ENCODE data around the gene LSM14B. TPM values are rescaled to one million over a fixed set of nuclear protein-coding genes. Genes with fewer than 3 reads are reported as not detected.
"Not testable (repeated sequence)": the region's sequence is repeated elsewhere in the genome, so short reads cannot be mapped to it uniquely, and the experiment has no call there.

Gene LSM14B
- total and polyA plus RNA-seq, 7 donors = 26.4 to 67.0 (median 54.2) TPM

DNA sequence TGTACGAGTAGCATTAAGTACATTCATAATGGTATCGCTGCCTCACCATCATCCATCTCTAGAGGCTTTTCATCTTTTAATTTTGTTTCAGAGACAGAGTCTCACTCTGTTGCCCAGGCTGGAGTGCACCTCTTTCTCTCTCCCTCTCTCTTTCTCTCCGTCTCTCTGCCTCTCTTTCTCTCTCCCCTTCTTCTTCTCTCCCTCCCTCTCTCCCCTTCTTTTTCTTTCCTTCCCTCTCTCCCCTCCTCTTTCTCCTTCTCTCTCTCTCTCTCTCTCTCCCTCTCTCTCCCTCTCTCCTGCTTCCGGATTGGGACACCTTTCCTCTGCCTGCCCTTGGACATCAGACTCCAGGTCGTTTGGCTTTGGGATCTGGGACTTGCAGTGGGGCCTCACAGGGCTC lies 39.0 kb upstream of the LSM14B start:
- no peak for ATAC-seq
- 52 to 71% (median 60%) methylated on average over 5 of the region's 5 CpGs for whole genome bisulfite sequencing, 3 donors
- no peaks in the 10 kb centered on the region for H3K9me3 ChIP-seq
- no peaks in the 10 kb centered on the region for H3K4me1 ChIP-seq
- H3K27ac ChIP-seq = no peak overlapping the region
- H3K36me3 ChIP-seq (ENCODE audit: insufficient read depth in 1 of 2, low read depth in 1 of 2) = no peaks in the 10 kb centered on the region
- no peak for DNase-seq
- intact Hi-C loops (cut with DNase I) = loop anchor here in 1 of 2 donors (5.0 kb wide), 1 partner anchor 34 kb away; no protein-coding TSS in a partner anchor
- no peak overlapping the region for H3K4me3 ChIP-seq
- TF ChIP-seq, protein P1, sequence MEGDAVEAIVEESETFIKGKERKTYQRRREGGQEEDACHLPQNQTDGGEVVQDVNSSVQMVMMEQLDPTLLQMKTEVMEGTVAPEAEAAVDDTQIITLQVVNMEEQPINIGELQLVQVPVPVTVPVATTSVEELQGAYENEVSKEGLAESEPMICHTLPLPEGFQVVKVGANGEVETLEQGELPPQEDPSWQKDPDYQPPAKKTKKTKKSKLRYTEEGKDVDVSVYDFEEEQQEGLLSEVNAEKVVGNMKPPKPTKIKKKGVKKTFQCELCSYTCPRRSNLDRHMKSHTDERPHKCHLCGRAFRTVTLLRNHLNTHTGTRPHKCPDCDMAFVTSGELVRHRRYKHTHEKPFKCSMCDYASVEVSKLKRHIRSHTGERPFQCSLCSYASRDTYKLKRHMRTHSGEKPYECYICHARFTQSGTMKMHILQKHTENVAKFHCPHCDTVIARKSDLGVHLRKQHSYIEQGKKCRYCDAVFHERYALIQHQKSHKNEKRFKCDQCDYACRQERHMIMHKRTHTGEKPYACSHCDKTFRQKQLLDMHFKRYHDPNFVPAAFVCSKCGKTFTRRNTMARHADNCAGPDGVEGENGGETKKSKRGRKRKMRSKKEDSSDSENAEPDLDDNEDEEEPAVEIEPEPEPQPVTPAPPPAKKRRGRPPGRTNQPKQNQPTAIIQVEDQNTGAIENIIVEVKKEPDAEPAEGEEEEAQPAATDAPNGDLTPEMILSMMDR (IDR thresholded peaks at IDR 0.05) = no peak
- no peaks in the 10 kb centered on the region for H3K27me3 ChIP-seq (ENCODE audit: insufficient read depth in 3 of 3, low read length in 2 of 3)

DNA sequence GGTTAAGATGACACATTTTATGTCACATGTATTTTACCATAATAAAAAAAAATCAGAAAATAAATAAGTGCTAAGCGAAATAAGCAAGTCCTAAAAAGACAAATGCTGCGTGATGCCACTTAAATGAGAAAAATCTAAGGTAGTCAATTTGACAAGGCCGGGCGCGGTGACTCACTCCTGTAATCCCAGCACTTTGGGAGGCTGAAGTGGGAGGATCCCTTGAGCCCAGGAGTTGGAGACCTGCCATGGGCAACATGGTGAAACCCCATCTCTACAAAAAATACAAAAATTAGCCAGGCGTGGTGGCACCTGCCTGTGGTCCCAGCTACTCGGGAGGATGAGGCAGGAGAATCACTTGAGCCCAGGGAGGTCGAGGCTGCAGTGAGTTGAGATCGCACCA lies 38.1 kb upstream of the LSM14B start:
- WGBS, 3 donors = 92 to 96% (median 94%) methylated on average over 9 of the region's 9 CpGs
- not testable (repeated sequence) for H3K4me1 ChIP-seq; H3K36me3 ChIP-seq (ENCODE audit: insufficient read depth in 1 of 2, low read depth in 1 of 2); H3K27ac ChIP-seq; H3K27me3 ChIP-seq (ENCODE audit: insufficient read depth in 3 of 3, low read length in 2 of 3); H3K4me3 ChIP-seq; ATAC-seq; DNase-seq; H3K9me3 ChIP-seq
- intact Hi-C loops (cut with DNase I) = loop anchor here in 1 of 2 donors (5.0 kb wide), 1 partner anchor 33 kb away; no protein-coding TSS in a partner anchor

DNA sequence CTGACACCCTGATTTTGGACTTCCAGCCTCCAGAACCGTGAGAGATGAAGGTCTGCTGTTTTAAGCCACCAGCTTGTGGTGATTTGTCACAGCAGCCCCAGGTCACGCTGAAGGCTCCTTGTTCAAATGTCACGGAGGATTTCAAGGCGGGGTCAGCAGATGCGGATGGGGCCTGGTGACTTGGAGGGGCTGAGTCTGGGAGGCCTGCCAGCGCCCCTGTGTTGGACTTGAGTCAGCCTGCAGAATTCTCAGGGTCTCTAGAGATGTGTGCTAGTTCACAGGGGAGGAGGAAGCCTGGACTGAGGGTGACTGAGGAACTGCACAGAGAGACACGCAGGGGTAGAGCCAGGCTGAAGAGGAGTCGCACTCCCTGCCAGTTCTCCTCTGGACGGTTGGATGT lies 37.1 kb upstream of the LSM14B start:
- 55 to 63% (median 58%) methylated on average over 9 of the region's 9 CpGs for WGBS, 3 donors
- H3K4me1 ChIP-seq = no peaks in the 10 kb centered on the region
- intact Hi-C loops (cut with DNase I) = no loop called here
- ATAC-seq (no peak), DNase-seq (no peak)
- H3K4me3 ChIP-seq = no peak overlapping the region
- no peaks in the 10 kb centered on the region for H3K9me3 ChIP-seq
- H3K36me3 ChIP-seq (ENCODE audit: insufficient read depth in 1 of 2, low read depth in 1 of 2) = no peaks in the 10 kb centered on the region
- H3K27me3 ChIP-seq (ENCODE audit: insufficient read depth in 3 of 3, low read length in 2 of 3) = no peaks in the 10 kb centered on the region
- no peak overlapping the region for H3K27ac ChIP-seq
- TF ChIP-seq, protein P1 (IDR thresholded peaks at IDR 0.05) = no peak

DNA sequence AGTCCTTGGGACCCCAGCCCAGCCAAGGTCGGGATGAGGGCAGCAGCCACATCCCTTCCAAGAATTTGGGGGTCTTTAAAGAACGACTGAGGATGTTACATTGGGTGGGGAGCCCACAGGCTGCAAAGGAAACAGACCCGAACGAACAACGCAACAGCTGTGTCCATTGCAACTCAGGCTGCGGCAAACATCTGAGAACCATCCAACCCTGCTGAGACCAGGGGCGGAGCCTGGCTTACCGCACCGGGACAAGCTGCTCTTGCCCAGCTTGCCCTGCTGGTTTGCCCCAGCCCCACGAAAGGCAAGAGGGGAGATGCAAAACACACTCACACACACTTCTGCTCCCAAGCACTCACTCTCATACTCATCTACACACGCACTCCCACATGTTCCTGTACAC lies 35.0 kb upstream of the LSM14B start:
- WGBS, 3 donors = 22 to 28% (median 26%) methylated on average over 11 of the region's 11 CpGs
- TF ChIP-seq, protein P1 (IDR thresholded peaks at IDR 0.05) = no peak
- Histone ChIP-seq H3K9me3 (no peaks in the 10 kb centered on the region), H3K4me1 (no peaks in the 10 kb centered on the region), H3K27ac (no peak overlapping the region), H3K27me3 (ENCODE audit: insufficient read depth in 3 of 3, low read length in 2 of 3) (no peaks in the 10 kb centered on the region), H3K36me3 (ENCODE audit: insufficient read depth in 1 of 2, low read depth in 1 of 2) (no peaks in the 10 kb centered on the region), H3K4me3 (no peak overlapping the region)
- DNase-seq (no peak), ATAC-seq (peak; percentile 50 to 72 (median 64))
- intact Hi-C loops (cut with DNase I) = no loop called here

DNA sequence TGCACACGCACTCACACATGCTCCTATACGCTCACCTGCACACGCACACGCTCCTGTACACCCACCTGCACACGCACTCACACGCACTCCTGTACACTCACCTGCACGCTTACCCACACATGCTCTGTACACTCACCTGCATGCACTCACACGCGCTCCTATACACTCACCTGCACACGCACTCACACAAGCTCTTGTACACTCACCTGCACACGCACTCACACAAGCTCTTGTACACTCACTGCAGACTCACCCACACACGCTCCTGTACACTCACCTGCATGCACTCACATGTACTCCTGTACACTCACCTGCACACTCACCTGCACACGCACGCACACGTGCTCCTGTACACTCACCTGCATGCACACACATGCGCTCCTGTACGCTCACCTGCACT lies 34.6 kb upstream of the LSM14B start:
- TF ChIP-seq, protein P1 (IDR thresholded peaks at IDR 0.05) = no peak
- intact Hi-C loops (cut with DNase I) = no loop called here
- no peaks in the 10 kb centered on the region for H3K9me3 ChIP-seq
- 90 to 94% (median 94%) methylated on average over 17 of the region's 17 CpGs for WGBS, 3 donors
- H3K27me3 ChIP-seq (ENCODE audit: insufficient read depth in 3 of 3, low read length in 2 of 3) = no peaks in the 10 kb centered on the region
- no peak for DNase-seq
- H3K4me1 ChIP-seq = no peaks in the 10 kb centered on the region
- no peak overlapping the region for H3K27ac ChIP-seq
- peak in 1 of 4 donors; percentile 2 for ATAC-seq
- H3K36me3 ChIP-seq (ENCODE audit: insufficient read depth in 1 of 2, low read depth in 1 of 2) = no peaks in the 10 kb centered on the region
- no peak overlapping the region for H3K4me3 ChIP-seq
